Panc1 (cell line): ENCODE results near the gene LIMK1. TPM values are rescaled to one million over a fixed set of nuclear protein-coding genes. Genes with fewer than 3 reads are reported as not detected.
A peak's percentile ranks its signal among the peaks of the same experiment; 100 is the strongest.

ENCODE experiments used
- ATAC-seq: fragments of 200-7000 bp; cut with Tn5 transposase; 2 replicates; pipeline ENCODE4 v1.9.1; 2020; ENCODE audit warnings: mild to moderate bottlenecking, moderate library complexity
- BruUV-seq: library from RNA; stranded (reverse); fragments of 400-500 nt; replicated peaks from 2 replicates; lab custom pipeline; 2021; lab: Mats Ljungman, UMichigan
- CTCF ChIA-PET: fragments of 300-600 bp; sonication (Branson Sonifier 250); formaldehyde crosslinking; loops from one replicate; lab custom pipeline; 2022; ENCODE audit warnings: antibody characterized with exemption; lab: Charles Lee
- POLR2A ChIA-PET: fragments of 300-600 bp; sonication (Branson Sonifier 250); formaldehyde crosslinking; loops from one replicate; lab custom pipeline; 2022; ENCODE audit warnings: antibody characterized with exemption; lab: Charles Lee
- DNase-seq: peaks from one replicate; pipeline ENCODE4 v3.0.0-alpha.2; 2010; ENCODE audit warnings: low read depth, low spot score
- H3K27ac ChIP-seq: 2 replicates; pipeline ENCODE4 v1.5.1; 2011; ENCODE audit warnings: mild to moderate bottlenecking, low read length, inconsistent platforms
- H3K27me3 ChIP-seq: fragments of 200-500 bp; sonication (Bioruptor generic); 2 replicates; pipeline ENCODE4 v1.6.0; 2014; ENCODE audit warnings: low read length, inconsistent platforms; ENCODE audit not compliant: control insufficient read depth, insufficient read depth
- H3K36me3 ChIP-seq: fragments of 200-500 bp; sonication (Bioruptor generic); 2 replicates; pipeline ENCODE4 v1.5.1; 2014; ENCODE audit warnings: inconsistent platforms, mild to moderate bottlenecking, low read length, moderate library complexity; ENCODE audit not compliant: control insufficient read depth, insufficient read depth
- H3K4me1 ChIP-seq: 2 replicates; pipeline ENCODE4 v1.5.1; 2011; ENCODE audit warnings: inconsistent platforms, mild to moderate bottlenecking, low read length, moderate library complexity; ENCODE audit not compliant: control insufficient read depth, insufficient read depth
- H3K4me3 ChIP-seq, 2 experiments: 2 replicates each; pipeline ENCODE4 v1.5.1; 2011 to 2012; ENCODE audit warnings: low read depth in 2 of 2, low read length in 2 of 2, mild to moderate bottlenecking in 2 of 2, inconsistent platforms in 1 of 2, moderate library complexity in 1 of 2
- H3K9me3 ChIP-seq: fragments of 200-500 bp; sonication (Bioruptor generic); 2 replicates; pipeline ENCODE4 v1.5.1; 2014; ENCODE audit warnings: low read depth, mild to moderate bottlenecking, inconsistent platforms, low read length, moderate library complexity; ENCODE audit not compliant: control insufficient read depth, insufficient read depth
- POLR2AphosphoS5 ChIP-seq: IDR thresholded peaks from 2 replicates; pipeline ENCODE4 v1.6.1; 2012; ENCODE audit warnings: mild to moderate bottlenecking, low read depth, low read length, moderate library complexity
- SIN3A ChIP-seq: IDR thresholded peaks from 2 replicates; pipeline ENCODE4 v1.6.1; 2012; ENCODE audit warnings: low read depth, mild to moderate bottlenecking, low read length, moderate library complexity, borderline replicate concordance; ENCODE audit not compliant: insufficient read depth
- TCF7L2 ChIP-seq: IDR thresholded peaks from 2 replicates; pipeline ENCODE4 v1.6.1; 2011; ENCODE audit warnings: mild to moderate bottlenecking, low read depth, low read length, inconsistent platforms
- in situ Hi-C: cut with HindIII; loops from 2 replicates; pipeline ENCODE4 v1.10.0; 2016; ENCODE audit warnings: low sequenced_read_pairs, low pct_unique_long_range_greater_than_20kb
- intact Hi-C: fragments of 100-400 bp; cut with micrococcal nuclease; formaldehyde crosslinking; loops from one replicate; pipeline ENCODE4 v1.10.0; 2022; ENCODE audit not compliant: unreplicated experiment
- total RNA-seq: library from RNA; stranded (reverse); gene quantifications from one replicate; pipeline ENCODE4 v1.2.1, GENCODE V29; 2021; ENCODE audit not compliant: unreplicated experiment
- TF ChIP-seq, protein P1 (sequence below): fragments of 450-650 bp; IDR thresholded peaks from 2 replicates; pipeline ENCODE4 v1.5.1; 2017; ENCODE audit warnings: mild to moderate bottlenecking
- TF ChIP-seq, protein P2 (sequence below), 2 experiments: IDR thresholded peaks; 2 replicates each; pipeline ENCODE4 v1.6.1; 2011 to 2012; ENCODE audit warnings: low read depth in 2 of 2, control low read depth in 1 of 2, low read length in 1 of 2, mild to moderate bottlenecking in 1 of 2, moderate library complexity in 1 of 2; ENCODE audit not compliant: insufficient read depth in 1 of 2

The LIMK1 gene
- total RNA-seq, 1 experiment from 2014 or later: 59.6 TPM

GRCh38 chr7:74049997-74050798 lies 33.4 kb upstream of the LIMK1 start:
- H3K27ac ChIP-seq: no peak overlapping the region
- ChIA-PET CTCF (no interaction called here), POLR2A (no interaction called here)
- intact Hi-C loops: no loop called here
- no peak for TF ChIP-seq TCF7L2
- ATAC-seq: no peak
- no peaks in the 10 kb centered on the region for H3K9me3 ChIP-seq
- DNase-seq: no peak
- in situ Hi-C loops: no loop called here
- peaks cover 2% of the 10 kb centered on the region; the same call in 1 of the 2 replicates for H3K27me3 ChIP-seq
- no peaks in the 10 kb centered on the region for H3K4me1 ChIP-seq
- BruUV-seq: no TSS peak
- no peak overlapping the region for H3K4me3 ChIP-seq
- no peaks in the 10 kb centered on the region for H3K36me3 ChIP-seq

- ChIA-PET CTCF (no interaction called here), POLR2A (no interaction called here)
- Histone ChIP-seq H3K9me3 (no peaks in the 10 kb centered on the region), H3K36me3 (no peaks in the 10 kb centered on the region), H3K27ac (no peak overlapping the region), H3K4me3 (no peak overlapping the region), H3K27me3 (peaks cover 2% of the 10 kb centered on the region; the same call in 1 of the 2 replicates), H3K4me1 (no peaks in the 10 kb centered on the region)
- no peak for DNase-seq
- TF ChIP-seq, protein P1, sequence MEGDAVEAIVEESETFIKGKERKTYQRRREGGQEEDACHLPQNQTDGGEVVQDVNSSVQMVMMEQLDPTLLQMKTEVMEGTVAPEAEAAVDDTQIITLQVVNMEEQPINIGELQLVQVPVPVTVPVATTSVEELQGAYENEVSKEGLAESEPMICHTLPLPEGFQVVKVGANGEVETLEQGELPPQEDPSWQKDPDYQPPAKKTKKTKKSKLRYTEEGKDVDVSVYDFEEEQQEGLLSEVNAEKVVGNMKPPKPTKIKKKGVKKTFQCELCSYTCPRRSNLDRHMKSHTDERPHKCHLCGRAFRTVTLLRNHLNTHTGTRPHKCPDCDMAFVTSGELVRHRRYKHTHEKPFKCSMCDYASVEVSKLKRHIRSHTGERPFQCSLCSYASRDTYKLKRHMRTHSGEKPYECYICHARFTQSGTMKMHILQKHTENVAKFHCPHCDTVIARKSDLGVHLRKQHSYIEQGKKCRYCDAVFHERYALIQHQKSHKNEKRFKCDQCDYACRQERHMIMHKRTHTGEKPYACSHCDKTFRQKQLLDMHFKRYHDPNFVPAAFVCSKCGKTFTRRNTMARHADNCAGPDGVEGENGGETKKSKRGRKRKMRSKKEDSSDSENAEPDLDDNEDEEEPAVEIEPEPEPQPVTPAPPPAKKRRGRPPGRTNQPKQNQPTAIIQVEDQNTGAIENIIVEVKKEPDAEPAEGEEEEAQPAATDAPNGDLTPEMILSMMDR: no peak
- TF ChIP-seq, protein P2, sequence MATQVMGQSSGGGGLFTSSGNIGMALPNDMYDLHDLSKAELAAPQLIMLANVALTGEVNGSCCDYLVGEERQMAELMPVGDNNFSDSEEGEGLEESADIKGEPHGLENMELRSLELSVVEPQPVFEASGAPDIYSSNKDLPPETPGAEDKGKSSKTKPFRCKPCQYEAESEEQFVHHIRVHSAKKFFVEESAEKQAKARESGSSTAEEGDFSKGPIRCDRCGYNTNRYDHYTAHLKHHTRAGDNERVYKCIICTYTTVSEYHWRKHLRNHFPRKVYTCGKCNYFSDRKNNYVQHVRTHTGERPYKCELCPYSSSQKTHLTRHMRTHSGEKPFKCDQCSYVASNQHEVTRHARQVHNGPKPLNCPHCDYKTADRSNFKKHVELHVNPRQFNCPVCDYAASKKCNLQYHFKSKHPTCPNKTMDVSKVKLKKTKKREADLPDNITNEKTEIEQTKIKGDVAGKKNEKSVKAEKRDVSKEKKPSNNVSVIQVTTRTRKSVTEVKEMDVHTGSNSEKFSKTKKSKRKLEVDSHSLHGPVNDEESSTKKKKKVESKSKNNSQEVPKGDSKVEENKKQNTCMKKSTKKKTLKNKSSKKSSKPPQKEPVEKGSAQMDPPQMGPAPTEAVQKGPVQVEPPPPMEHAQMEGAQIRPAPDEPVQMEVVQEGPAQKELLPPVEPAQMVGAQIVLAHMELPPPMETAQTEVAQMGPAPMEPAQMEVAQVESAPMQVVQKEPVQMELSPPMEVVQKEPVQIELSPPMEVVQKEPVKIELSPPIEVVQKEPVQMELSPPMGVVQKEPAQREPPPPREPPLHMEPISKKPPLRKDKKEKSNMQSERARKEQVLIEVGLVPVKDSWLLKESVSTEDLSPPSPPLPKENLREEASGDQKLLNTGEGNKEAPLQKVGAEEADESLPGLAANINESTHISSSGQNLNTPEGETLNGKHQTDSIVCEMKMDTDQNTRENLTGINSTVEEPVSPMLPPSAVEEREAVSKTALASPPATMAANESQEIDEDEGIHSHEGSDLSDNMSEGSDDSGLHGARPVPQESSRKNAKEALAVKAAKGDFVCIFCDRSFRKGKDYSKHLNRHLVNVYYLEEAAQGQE (IDR thresholded peaks at IDR 0.05; ENCODE audit: insufficient read depth in 1 of 2, low read depth in 2 of 2, low read length in 1 of 2): no peak
- no peak for TF ChIP-seq POLR2AphosphoS5
- no peak for TF ChIP-seq TCF7L2
- TF ChIP-seq SIN3A: no peak
- no TSS peak for BruUV-seq
- in situ Hi-C loops (no loop called here), intact Hi-C loops (no loop called here)
- ATAC-seq: 0 out of 2 replicates have a peak, but pooled peaks have one; percentile 9
These were observed 32.4 kb upstream of the LIMK1 start for GRCh38 chr7:74051193-74051592.
